CD14-positive monocyte (primary cell): ENCODE data around the gene ERBB4. TPM values are rescaled to one million over a fixed set of nuclear protein-coding genes. Genes with fewer than 3 reads are reported as not detected.

Source experiments
- DNase-seq, 3 donors: peaks; one replicate each; pipeline ENCODE4 v3.0.0-alpha.2; 2011 to 2022
- H2AFZ ChIP-seq: 2 replicates; pipeline ENCODE4 v1.6.0; 2012; ENCODE audit warnings: mild to moderate bottlenecking, low read depth, low read length, inconsistent platforms; ENCODE audit not compliant: insufficient read depth, poor library complexity, severe bottlenecking
- H3K27ac ChIP-seq, 2 donors: 1 replicate in 1 of 2; 2 replicates in 1 of 2; pipeline ENCODE4 v1.5.1; 2012 to 2013; ENCODE audit warnings: low read length in 2 of 2, control low read depth in 1 of 2, inconsistent platforms in 1 of 2, low read depth in 1 of 2, mild to moderate bottlenecking in 1 of 2
- H3K27me3 ChIP-seq, 2 donors: one replicate each; pipeline versions ENCODE4 v1.6.0 to v1.6.1; 2011 to 2013; ENCODE audit warnings: low read length in 2 of 2; ENCODE audit not compliant: control insufficient read depth in 2 of 2, insufficient read depth in 2 of 2
- H3K36me3 ChIP-seq, 2 donors: replicated peaks in 1 of 2; 1 replicate in 1 of 2; 2 replicates in 1 of 2; pipeline versions ENCODE4 v1.5.1 to v1.6.1; 2012 to 2013; ENCODE audit warnings: low read length in 2 of 2, control low read depth in 1 of 2, inconsistent platforms in 1 of 2, mild to moderate bottlenecking in 1 of 2; ENCODE audit not compliant: insufficient read depth in 2 of 2, control insufficient read depth in 1 of 2
- H3K4me1 ChIP-seq, 2 donors: 1 replicate in 1 of 2; 2 replicates in 1 of 2; pipeline versions ENCODE4 v1.5.1 to v1.6.1; 2012 to 2013; ENCODE audit warnings: low read length in 2 of 2, control low read depth in 1 of 2, inconsistent platforms in 1 of 2, mild to moderate bottlenecking in 1 of 2, moderate library complexity in 1 of 2; ENCODE audit not compliant: insufficient read depth in 2 of 2, control insufficient read depth in 1 of 2
- H3K4me2 ChIP-seq: replicated peaks from 2 replicates; pipeline ENCODE3; 2012; ENCODE audit warnings: low read length, moderate library complexity, mild to moderate bottlenecking; ENCODE audit not compliant: poor library complexity, severe bottlenecking; ENCODE audit errors: extremely low read depth
- H3K4me3 ChIP-seq, 3 experiments: fragments of 200-600 bp in 1 of 3; sonication (generic) in 1 of 3; replicated peaks in 1 of 3; 1 replicate in 2 of 3; 2 replicates in 1 of 3; pipeline ENCODE4 v1.5.1; 2011 to 2013; ENCODE audit warnings: low read length in 3 of 3, mild to moderate bottlenecking in 3 of 3, control low read depth in 2 of 3, low read depth in 2 of 3, inconsistent platforms in 1 of 3, moderate library complexity in 1 of 3
- H3K79me2 ChIP-seq: 2 replicates; pipeline ENCODE4 v1.6.0; 2012; ENCODE audit warnings: mild to moderate bottlenecking, control low read depth, inconsistent platforms, low read length, moderate library complexity; ENCODE audit not compliant: insufficient read depth
- H3K9ac ChIP-seq: 2 replicates; pipeline ENCODE4 v1.6.0; 2017; ENCODE audit warnings: low read length, mild to moderate bottlenecking; ENCODE audit not compliant: insufficient read depth, poor library complexity, severe bottlenecking
- H3K9me3 ChIP-seq, 2 donors: replicated peaks in 1 of 2; 1 replicate in 1 of 2; 2 replicates in 1 of 2; pipeline versions ENCODE4 v1.5.1 to v1.6.1; 2012 to 2013; ENCODE audit warnings: low read length in 2 of 2, control low read depth in 1 of 2; ENCODE audit not compliant: control insufficient read depth in 1 of 2, insufficient read depth in 1 of 2
- H4K20me1 ChIP-seq: 2 replicates; pipeline ENCODE4 v1.6.0; 2012; ENCODE audit warnings: mild to moderate bottlenecking, low read length, control low read depth, moderate library complexity; ENCODE audit not compliant: insufficient read depth
- H3K27ac Mint-ChIP-seq, 7 donors: one replicate each; pipeline ENCODE4 v1.8.0; 2020; ENCODE audit warnings: mild to moderate bottlenecking in 7 of 7, mixed read lengths in 7 of 7, moderate library complexity in 6 of 7, inconsistent platforms in 2 of 7
- H3K27me3 Mint-ChIP-seq, 3 donors: one replicate each; pipeline ENCODE4 v1.8.0; 2021 to 2022; ENCODE audit warnings: low read depth in 3 of 3, mild to moderate bottlenecking in 3 of 3, mixed read lengths in 3 of 3, moderate library complexity in 3 of 3, inconsistent platforms in 1 of 3
- H3K36me3 Mint-ChIP-seq, 2 donors: one replicate each; pipeline ENCODE4 v1.8.0; 2020; ENCODE audit warnings: mixed read lengths in 2 of 2, inconsistent platforms in 1 of 2, mild to moderate bottlenecking in 1 of 2
- H3K4me1 Mint-ChIP-seq: one replicate; pipeline ENCODE4 v1.8.0; 2020; ENCODE audit warnings: mild to moderate bottlenecking, mixed read lengths
- H3K4me3 Mint-ChIP-seq, 2 donors: one replicate each; pipeline ENCODE4 v1.8.0; 2020; ENCODE audit warnings: mild to moderate bottlenecking in 2 of 2, mixed read lengths in 2 of 2, moderate library complexity in 1 of 2
- H3K9me3 Mint-ChIP-seq, 7 donors: one replicate each; pipeline ENCODE4 v1.8.0; 2020 to 2022; ENCODE audit warnings: mixed read lengths in 7 of 7, mild to moderate bottlenecking in 6 of 7, moderate library complexity in 6 of 7, inconsistent platforms in 2 of 7
- WGBS: methylation state at CpG from one replicate; pipeline ENCODE4 v1.1.5; 2013; ENCODE audit warnings: missing lambda C conversion rate; ENCODE audit not compliant: insufficient coverage; 5-methylcytosine and 5-hydroxymethylcytosine counted together
- intact Hi-C, 2 donors: fragments of 100-400 bp; cut with micrococcal nuclease; formaldehyde crosslinking; loops; one replicate each; pipeline versions ENCODE4 v1.15.0 to v1.15.1; 2023
- polyA plus RNA-seq, 3 donors: library from polyadenylated mRNA; depleted of rRNA in 1 of 3; unstranded in 2 of 3; stranded (reverse) in 1 of 3; fragments of 300-500 nt in 2 of 3; fragments of >200 nt in 1 of 3; fragmentation: Illumina TruSeq in 2 of 3; gene quantifications; 1 replicate in 2 of 3; 2 replicates in 1 of 3; pipeline ENCODE4 v1.2.3, GENCODE V29; 2012 to 2021
- TF ChIP-seq, protein P1 (sequence below): fragments of 200-600 bp; IDR thresholded peaks from one replicate; pipeline ENCODE4 v1.8.0; 2022; ENCODE audit warnings: antibody characterized with exemption, mild to moderate bottlenecking

ERBB4 gene
- polyA plus RNA-seq, 3 donors = not detected

DNA sequence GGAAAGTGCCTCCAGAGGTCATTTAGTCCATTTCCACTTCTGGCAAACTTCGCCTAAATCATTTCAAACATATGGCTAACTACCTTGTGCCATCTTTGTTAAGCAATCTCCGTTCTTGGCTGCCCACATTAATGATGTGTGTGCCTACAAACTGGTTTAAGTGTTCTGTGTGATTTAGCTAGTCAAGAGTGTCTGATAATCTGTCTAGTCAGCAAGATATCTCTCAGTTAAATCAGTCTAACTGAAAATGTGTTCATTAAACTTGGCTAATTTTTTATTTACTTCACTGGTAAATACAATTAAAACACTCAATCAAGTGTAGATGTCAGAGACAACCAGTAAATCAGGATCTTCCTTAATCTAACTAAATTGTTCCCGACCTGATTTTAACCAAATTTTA lies 352.4 kb downstream of the ERBB4 start:
- Mint-ChIP-seq H3K27me3 (peaks cover 0 to 2% (median 0%) of the 10 kb centered on the region in 3 donors), H3K4me1 (no peaks in the 10 kb centered on the region), H3K9me3 (peaks cover 0 to 3% (median 0%) of the 10 kb centered on the region in 7 donors), H3K27ac (no peak overlapping the region), H3K36me3 (no peaks in the 10 kb centered on the region), H3K4me3 (no peak overlapping the region)
- H3K4me1 ChIP-seq = no peaks in the 10 kb centered on the region
- no peak overlapping the region for H3K27ac ChIP-seq
- intact Hi-C loops = no loop called here
- no peak for DNase-seq
- H3K36me3 ChIP-seq = no peaks in the 10 kb centered on the region
- no peak overlapping the region for H2AFZ ChIP-seq
- TF ChIP-seq, protein P1, sequence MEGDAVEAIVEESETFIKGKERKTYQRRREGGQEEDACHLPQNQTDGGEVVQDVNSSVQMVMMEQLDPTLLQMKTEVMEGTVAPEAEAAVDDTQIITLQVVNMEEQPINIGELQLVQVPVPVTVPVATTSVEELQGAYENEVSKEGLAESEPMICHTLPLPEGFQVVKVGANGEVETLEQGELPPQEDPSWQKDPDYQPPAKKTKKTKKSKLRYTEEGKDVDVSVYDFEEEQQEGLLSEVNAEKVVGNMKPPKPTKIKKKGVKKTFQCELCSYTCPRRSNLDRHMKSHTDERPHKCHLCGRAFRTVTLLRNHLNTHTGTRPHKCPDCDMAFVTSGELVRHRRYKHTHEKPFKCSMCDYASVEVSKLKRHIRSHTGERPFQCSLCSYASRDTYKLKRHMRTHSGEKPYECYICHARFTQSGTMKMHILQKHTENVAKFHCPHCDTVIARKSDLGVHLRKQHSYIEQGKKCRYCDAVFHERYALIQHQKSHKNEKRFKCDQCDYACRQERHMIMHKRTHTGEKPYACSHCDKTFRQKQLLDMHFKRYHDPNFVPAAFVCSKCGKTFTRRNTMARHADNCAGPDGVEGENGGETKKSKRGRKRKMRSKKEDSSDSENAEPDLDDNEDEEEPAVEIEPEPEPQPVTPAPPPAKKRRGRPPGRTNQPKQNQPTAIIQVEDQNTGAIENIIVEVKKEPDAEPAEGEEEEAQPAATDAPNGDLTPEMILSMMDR = no peak
- no peaks in the 10 kb centered on the region for H4K20me1 ChIP-seq
- H3K4me3 ChIP-seq = no peak overlapping the region
- H3K9ac ChIP-seq = no peak overlapping the region
- H3K9me3 ChIP-seq = no peaks in the 10 kb centered on the region
- no peak overlapping the region for H3K4me2 ChIP-seq
- 83% methylated on average over 2 of the region's 3 CpGs for WGBS
- H3K79me2 ChIP-seq = no peaks in the 10 kb centered on the region
- H3K27me3 ChIP-seq = no peaks in the 10 kb centered on the region

DNA sequence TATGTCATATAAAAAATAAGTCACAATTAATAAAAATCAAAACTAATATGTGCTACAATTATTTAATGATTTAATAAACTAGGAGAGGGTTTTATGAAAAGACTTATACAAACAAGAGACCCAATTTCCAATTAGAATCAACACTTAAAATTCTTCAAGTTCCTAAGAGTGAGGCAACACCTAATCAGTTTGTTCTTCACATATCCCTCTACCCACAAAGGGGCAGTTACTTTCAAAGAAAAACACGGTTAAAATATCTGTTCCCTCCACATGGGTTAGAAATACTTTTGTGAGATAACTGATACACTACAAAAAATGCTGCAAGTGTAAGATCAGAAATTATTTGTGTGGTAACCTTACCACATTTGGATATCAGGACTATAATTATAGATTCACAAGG lies 357.0 kb downstream of the ERBB4 start:
- H3K27me3 ChIP-seq = no peaks in the 10 kb centered on the region
- H3K79me2 ChIP-seq = no peaks in the 10 kb centered on the region
- H4K20me1 ChIP-seq = no peaks in the 10 kb centered on the region
- no peak overlapping the region for H3K27ac ChIP-seq
- no peak overlapping the region for H3K4me3 Mint-ChIP-seq
- H3K27ac Mint-ChIP-seq = no peak overlapping the region
- H3K4me3 ChIP-seq = no peak overlapping the region
- no CpG with 5 or more reads among the region's 1 CpG for WGBS
- H3K36me3 ChIP-seq = no peaks in the 10 kb centered on the region
- H2AFZ ChIP-seq = no peak overlapping the region
- no peaks in the 10 kb centered on the region for H3K9me3 ChIP-seq
- intact Hi-C loops = no loop called here
- no peaks in the 10 kb centered on the region for H3K9me3 Mint-ChIP-seq
- no peaks in the 10 kb centered on the region for H3K4me1 Mint-ChIP-seq
- no peak overlapping the region for H3K9ac ChIP-seq
- H3K27me3 Mint-ChIP-seq = no peaks in the 10 kb centered on the region
- H3K4me2 ChIP-seq = no peak overlapping the region
- TF ChIP-seq, protein P1 = no peak
- H3K4me1 ChIP-seq = no peaks in the 10 kb centered on the region
- no peak for DNase-seq
- no peaks in the 10 kb centered on the region for H3K36me3 Mint-ChIP-seq
